SK-N-MC (cell line): ENCODE measurements around the gene DPYD.

ENCODE experiments used
- EZH2 ChIP-seq: fragments of 200-600 bp; sonication (generic); IDR thresholded peaks from one replicate; pipeline ENCODE4 v1.6.1; 2017; ENCODE audit warnings: antibody characterized with exemption
- FOXP2 ChIP-seq: optimal IDR thresholded peaks from 2 replicates; pipeline ENCODE3; 2011; ENCODE audit warnings: mild to moderate bottlenecking, moderate library complexity; ENCODE audit not compliant: insufficient read depth; ENCODE audit errors: extremely low read length, control extremely low read depth
- POLR2AphosphoS5 ChIP-seq: IDR thresholded peaks from 2 replicates; pipeline ENCODE4 v1.6.1; 2012; ENCODE audit warnings: mild to moderate bottlenecking, low read depth, low read length, borderline replicate concordance

DNA sequence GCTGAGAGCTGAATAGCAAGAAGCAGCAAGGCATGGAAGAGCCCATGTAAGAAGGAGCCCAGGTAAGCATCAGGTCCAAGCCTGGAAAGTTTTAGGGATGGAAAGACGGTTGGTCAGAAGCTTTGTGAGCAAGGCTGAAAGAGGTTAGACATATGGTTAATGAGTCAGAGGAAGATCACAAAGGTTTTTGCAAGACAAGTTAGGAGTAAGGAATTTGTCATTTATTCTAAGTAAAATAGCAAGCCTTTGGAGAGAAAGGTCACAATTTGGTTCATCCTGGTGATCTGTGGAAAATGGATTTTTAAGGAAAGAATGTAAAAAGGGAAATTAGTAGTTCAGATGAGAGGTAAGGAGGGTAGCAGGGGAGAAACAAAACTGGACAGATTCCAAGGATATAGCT is 106.7 kb downstream of the DPYD start:
- TF ChIP-seq POLR2AphosphoS5 (no peak), EZH2 (no peak), FOXP2 (no peak)
